Fibroblast of peridontal ligament (primary cell): Measurements from ENCODE around the gene DNM1.
"Not testable (repeated sequence)": the region's sequence is repeated elsewhere in the genome, so short reads cannot be mapped to it uniquely, and the experiment has no call there.

Experiments
- DNase-seq: peaks from one replicate; pipeline ENCODE4 v3.0.0-alpha.2; 2010; ENCODE audit errors: extremely low read depth

DNM1 gene

GRCh38 chr9:128224877-128225276 is 21.7 kb downstream of the DNM1 start:
- no peak for DNase-seq

GRCh38 chr9:128225770-128226411 is 22.7 kb downstream of the DNM1 start:
- DNase-seq = no peak

DNA sequence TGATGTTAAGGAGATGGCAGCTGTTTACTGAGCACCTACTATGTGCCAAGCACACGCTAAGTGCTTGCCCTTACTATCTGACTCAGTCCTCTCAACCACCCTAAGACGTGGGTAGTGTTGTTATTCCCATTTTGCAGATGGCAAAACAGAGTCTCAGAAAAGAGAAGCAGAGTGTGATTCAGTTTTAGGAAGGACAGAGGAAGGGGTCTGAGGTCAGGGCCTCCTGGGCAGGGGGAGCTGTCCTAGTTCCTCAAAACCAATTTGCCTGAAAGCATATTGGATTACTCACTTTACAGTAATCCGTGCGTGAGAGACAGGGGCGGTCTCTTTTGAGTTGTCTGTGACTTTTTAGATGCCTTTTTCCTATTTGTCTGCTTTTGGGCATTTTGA is 23.2 kb downstream of the DNM1 start:
- no peak for DNase-seq

DNA sequence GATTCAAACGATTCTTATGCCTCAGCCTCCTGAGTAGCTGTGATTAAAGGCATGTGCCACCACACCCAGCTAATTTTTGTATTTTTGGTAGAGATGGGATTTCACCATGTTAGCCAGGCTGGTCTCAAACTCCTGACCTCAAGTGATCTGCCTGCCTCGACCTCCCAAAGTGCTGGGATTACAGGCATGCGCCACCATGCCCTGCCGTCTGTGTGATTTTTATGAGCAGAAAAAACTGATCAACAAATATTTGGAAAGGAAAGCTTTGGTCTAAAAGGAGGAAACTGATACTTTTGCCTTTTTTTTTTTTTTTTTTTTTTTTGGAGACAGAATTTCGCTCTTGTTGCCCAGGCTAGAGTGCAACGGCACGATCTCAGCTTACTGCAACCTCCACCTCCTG is 27.7 kb downstream of the DNM1 start:
- not testable (repeated sequence) for DNase-seq

DNA sequence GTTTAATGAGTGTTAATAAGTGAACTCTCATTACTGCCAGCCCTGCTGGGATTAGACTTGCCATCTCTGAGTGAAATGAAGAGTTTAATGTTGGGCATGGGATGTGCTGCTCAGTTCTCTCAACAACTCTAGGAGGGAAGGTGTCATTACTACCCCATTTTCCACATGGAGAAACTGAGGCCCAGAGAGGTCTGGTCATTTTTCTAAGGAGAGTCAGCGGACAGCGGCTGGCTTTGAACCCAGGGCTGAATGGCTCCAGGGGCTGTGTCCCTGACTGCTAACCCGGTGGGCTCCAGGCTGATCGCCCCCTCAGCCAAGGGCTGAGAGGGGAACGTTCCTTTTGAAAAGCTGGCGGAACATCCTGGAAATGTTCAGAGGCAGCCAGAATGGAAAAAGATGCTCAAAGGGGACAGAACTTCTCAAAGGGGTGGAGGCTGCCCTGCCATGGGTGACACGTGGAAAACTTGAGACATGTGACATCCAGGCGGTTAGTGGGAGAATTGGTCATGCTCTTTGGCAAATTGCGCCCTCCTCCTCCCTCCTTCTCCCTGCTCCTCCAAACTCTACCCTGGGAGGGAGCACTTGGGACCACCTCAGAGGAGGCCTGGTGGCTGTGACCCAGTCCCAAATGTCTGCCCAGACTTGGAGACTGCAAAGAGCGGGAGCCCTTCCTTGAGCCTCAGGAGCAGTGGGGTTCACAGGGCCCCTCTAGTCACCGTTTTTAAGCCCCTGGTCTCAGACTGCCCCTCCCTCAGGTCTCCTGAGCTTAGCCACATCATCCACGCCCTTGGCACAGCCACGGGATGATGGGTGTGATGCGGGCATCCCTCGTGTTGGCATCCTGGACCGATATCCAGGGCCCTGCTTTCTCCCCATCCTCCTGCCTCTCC is 28.7 kb downstream of the DNM1 start:
- no peak for DNase-seq

GRCh38 chr9:128232528-128233428 is 29.6 kb downstream of the DNM1 start:
- no peak for DNase-seq

- no peak for DNase-seq
Observed at GRCh38 chr9:128233817-128234406, 30.7 kb downstream of the DNM1 start.

DNA sequence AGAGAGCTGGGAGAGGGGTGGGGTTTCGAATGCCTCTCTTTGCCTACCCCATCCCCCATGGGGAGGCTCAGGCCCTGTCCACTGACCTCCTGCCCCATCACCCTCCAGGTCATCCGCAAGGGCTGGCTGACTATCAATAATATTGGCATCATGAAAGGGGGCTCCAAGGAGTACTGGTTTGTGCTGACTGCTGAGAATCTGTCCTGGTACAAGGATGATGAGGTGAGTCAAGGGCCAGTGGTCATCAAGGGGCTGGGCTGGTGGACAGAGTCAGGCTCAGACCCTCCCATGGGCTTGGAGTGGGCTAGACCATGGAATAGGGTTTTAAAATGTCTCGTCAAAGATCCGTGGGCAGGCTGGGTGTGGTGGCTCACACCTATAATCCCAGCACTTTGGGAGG is 38.9 kb downstream of the DNM1 start:
- DNase-seq = no peak

- DNase-seq = no peak
Observed at GRCh38 chr9:128242828-128243214, 39.6 kb downstream of the DNM1 start.

- DNase-seq = peak; percentile 68
Observed at GRCh38 chr9:128243215-128244018, 40.2 kb downstream of the DNM1 start.

DNA sequence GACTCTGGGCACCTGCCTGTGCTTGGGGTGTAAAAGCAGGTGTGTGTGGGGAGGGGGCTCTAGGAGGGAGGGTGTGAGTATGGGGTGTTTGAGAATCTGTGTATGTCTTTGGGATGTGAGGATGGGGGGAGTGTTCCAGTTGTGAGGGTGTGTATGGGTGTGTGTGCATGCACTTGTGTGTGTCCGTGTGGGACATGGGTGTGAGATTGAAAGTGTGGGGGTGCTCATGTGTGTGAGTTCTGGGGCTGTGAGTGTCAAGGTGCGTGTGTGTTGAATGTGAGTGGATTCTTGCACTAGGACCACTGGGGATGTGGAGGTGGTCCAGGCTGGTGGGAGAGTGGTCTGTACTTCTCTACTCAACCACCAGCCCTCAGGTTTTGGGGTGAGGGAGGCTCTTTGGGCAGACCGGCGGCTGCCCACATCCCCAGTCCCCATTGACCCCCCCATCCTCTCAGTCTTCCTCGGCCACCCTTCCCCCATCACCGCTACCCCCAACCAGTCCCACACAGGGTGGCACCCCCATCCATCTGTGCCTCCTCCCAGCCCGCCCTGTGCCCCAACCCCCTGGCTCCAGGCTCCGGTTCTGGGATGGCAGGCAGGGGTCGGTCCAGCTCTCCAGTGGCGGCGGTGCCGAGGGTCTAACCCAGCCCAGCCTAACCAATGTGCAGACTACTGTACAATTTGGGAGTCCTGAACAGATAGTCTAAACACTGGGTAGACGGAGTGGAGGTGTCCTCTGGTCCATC is 41.1 kb downstream of the DNM1 start:
- DNase-seq = peak; percentile 9

GRCh38 chr9:128244837-128245231 is 41.7 kb downstream of the DNM1 start:
- DNase-seq = peak; percentile 89

GRCh38 chr9:128245421-128246151 is 42.4 kb downstream of the DNM1 start:
- DNase-seq = peak; percentile 49

- DNase-seq = no peak
Observed at GRCh38 chr9:128246471-128246870, 43.3 kb downstream of the DNM1 start.

GRCh38 chr9:128247226-128247803 is 44.1 kb downstream of the DNM1 start:
- no peak for DNase-seq

- no peak for DNase-seq
Observed at GRCh38 chr9:128249558-128249907, 46.4 kb downstream of the DNM1 start.

- peak; percentile 14 for DNase-seq
Observed at GRCh38 chr9:128249908-128250838, 47.0 kb downstream of the DNM1 start.
